Activated CD4-positive, alpha-beta T cell treated with anti-CD3 and anti-CD28 coated beads, Interleukin-10, Interleukin-2, amounts not matched to agents 100 ng/mL and 50 ng/mL, durations not matched to agents 16 hours and 8 hours (primary cell): Measurements from ENCODE around the gene NID1.
"Not testable (repeated sequence)": the region's sequence is repeated elsewhere in the genome, so short reads cannot be mapped to it uniquely, and the experiment has no call there.

Source experiments
- DNase-seq: peaks from one replicate; pipeline ENCODE4 v3.0.0-alpha.2; 2020

The NID1 gene

GRCh38 chr1:236023926-236024565 is 40.8 kb downstream of the NID1 start:
- DNase-seq = no peak

GRCh38 chr1:236021424-236022135 is 43.3 kb downstream of the NID1 start:
- DNase-seq = no peak

- DNase-seq = no peak
Measured at GRCh38 chr1:236020359-236021219, 44.3 kb downstream of the NID1 start.

- DNase-seq = no peak
Measured at GRCh38 chr1:236018885-236019453, 45.9 kb downstream of the NID1 start.

- no peak for DNase-seq
Measured at GRCh38 chr1:236016782-236017400, 48.0 kb downstream of the NID1 start.

- no peak for DNase-seq
Measured at GRCh38 chr1:236016083-236016482, 48.8 kb downstream of the NID1 start.

- no peak for DNase-seq
Measured at GRCh38 chr1:236015539-236015938, 49.4 kb downstream of the NID1 start.

GRCh38 chr1:236013330-236013729 is 51.6 kb downstream of the NID1 start:
- no peak for DNase-seq

- DNase-seq = no peak
Measured at GRCh38 chr1:236011641-236012040, 53.2 kb downstream of the NID1 start.

GRCh38 chr1:236010443-236010842 is 54.4 kb downstream of the NID1 start:
- no peak for DNase-seq

GRCh38 chr1:236009857-236010256 is 55.0 kb downstream of the NID1 start:
- no peak for DNase-seq

- no peak for DNase-seq
Measured at GRCh38 chr1:236009191-236009590, 55.7 kb downstream of the NID1 start.

- DNase-seq = no peak
Measured at GRCh38 chr1:236007781-236008180, 57.1 kb downstream of the NID1 start.

GRCh38 chr1:236003058-236003457 is 61.8 kb downstream of the NID1 start:
- not testable (repeated sequence) for DNase-seq

GRCh38 chr1:236002572-236002971 is 62.3 kb downstream of the NID1 start:
- no peak for DNase-seq

- DNase-seq = no peak
Measured at GRCh38 chr1:236002025-236002390, 62.9 kb downstream of the NID1 start.

GRCh38 chr1:236000781-236001180 is 64.1 kb downstream of the NID1 start:
- peak; percentile 23 for DNase-seq

GRCh38 chr1:235999259-235999925 is 65.5 kb downstream of the NID1 start:
- peak; percentile 95 for DNase-seq

- DNase-seq = peak; percentile 89
Measured at GRCh38 chr1:235998812-235999211, 66.1 kb downstream of the NID1 start.

GRCh38 chr1:235997931-235998330 is 67.0 kb downstream of the NID1 start:
- DNase-seq = no peak

- DNase-seq = peak; percentile 10
Measured at GRCh38 chr1:235997049-235997448, 67.8 kb downstream of the NID1 start.

GRCh38 chr1:235996048-235996785 is 68.7 kb downstream of the NID1 start:
- DNase-seq = no peak
